GM23338 (cell line): ENCODE data around the gene HLA-B. TPM values are rescaled to one million over a fixed set of nuclear protein-coding genes. Genes with fewer than 3 reads are reported as not detected.
"Not testable (repeated sequence)": the region's sequence is repeated elsewhere in the genome, so short reads cannot be mapped to it uniquely, and the experiment has no call there.

Source experiments
- ATAC-seq: fragments of 200-7000 bp; cut with Tn5 transposase; 3 replicates; pipeline ENCODE4 v1.9.1; 2020
- DNase-seq: peaks from one replicate; pipeline ENCODE4 v3.0.0-alpha.2; 2015; ENCODE audit warnings: low spot score
- H2AFZ ChIP-seq: fragments of 200-600 bp; sonication (generic); 2 replicates; pipeline ENCODE4 v1.8.0; 2016; ENCODE audit warnings: antibody characterized with exemption, mild to moderate bottlenecking, moderate library complexity
- H3F3A ChIP-seq: fragments of 200-600 bp; sonication (generic); replicated peaks from 2 replicates; pipeline ENCODE4 v1.8.0; 2017; ENCODE audit warnings: antibody characterized with exemption, mixed run types, low read depth
- H3K27ac ChIP-seq: fragments of 200-600 bp; sonication (generic); 2 replicates; pipeline ENCODE4 v1.6.1; 2016; ENCODE audit warnings: low read depth
- H3K27me3 ChIP-seq: fragments of 200-600 bp; sonication (generic); 2 replicates; pipeline ENCODE4 v1.8.0; 2016; ENCODE audit warnings: mild to moderate bottlenecking, mixed run types, moderate library complexity; ENCODE audit not compliant: insufficient read depth
- H3K36me3 ChIP-seq: fragments of 200-600 bp; sonication (generic); 2 replicates; pipeline ENCODE4 v1.8.0; 2016; ENCODE audit warnings: mild to moderate bottlenecking; ENCODE audit not compliant: insufficient read depth
- H3K4me1 ChIP-seq: fragments of 200-600 bp; sonication (generic); 2 replicates; pipeline ENCODE4 v1.8.0; 2016; ENCODE audit warnings: mild to moderate bottlenecking, moderate library complexity; ENCODE audit not compliant: insufficient read depth
- H3K4me2 ChIP-seq: fragments of 200-600 bp; sonication (generic); 2 replicates; pipeline ENCODE4 v1.7.1; 2017; ENCODE audit warnings: mixed run types
- H3K4me3 ChIP-seq: fragments of 200-600 bp; sonication (generic); 2 replicates; pipeline ENCODE4 v1.6.1; 2016; ENCODE audit warnings: mixed run types
- H3K79me2 ChIP-seq: fragments of 200-600 bp; sonication (generic); replicated peaks from 2 replicates; pipeline ENCODE4 v1.8.0; 2017; ENCODE audit warnings: mild to moderate bottlenecking; ENCODE audit not compliant: insufficient read depth
- H3K9me2 ChIP-seq: fragments of 200-600 bp; sonication (generic); 2 replicates; pipeline ENCODE4 v1.8.0; 2017; ENCODE audit not compliant: insufficient read depth
- H4K20me1 ChIP-seq: fragments of 200-600 bp; sonication (generic); replicated peaks from 2 replicates; pipeline ENCODE4 v1.8.0; 2017; ENCODE audit warnings: mild to moderate bottlenecking; ENCODE audit not compliant: insufficient read depth
- H3K27ac Mint-ChIP-seq: 2 replicates; pipeline ENCODE4 v1.8.0; 2020; ENCODE audit warnings: inconsistent platforms, mild to moderate bottlenecking, moderate library complexity, mixed read lengths
- H3K27me3 Mint-ChIP-seq: 3 replicates; pipeline ENCODE4 v1.8.0; 2022; ENCODE audit warnings: low read depth, mild to moderate bottlenecking, moderate library complexity, mixed read lengths, inconsistent platforms; ENCODE audit not compliant: insufficient read depth, poor library complexity
- H3K36me3 Mint-ChIP-seq: 3 replicates; pipeline ENCODE4 v1.8.0; 2021; ENCODE audit warnings: low read depth, mild to moderate bottlenecking, inconsistent platforms, moderate library complexity, mixed read lengths
- H3K4me1 Mint-ChIP-seq: 3 replicates; pipeline ENCODE4 v1.8.0; 2020; ENCODE audit warnings: mild to moderate bottlenecking, inconsistent platforms, mixed read lengths
- H3K4me3 Mint-ChIP-seq: 3 replicates; pipeline ENCODE4 v1.8.0; 2021; ENCODE audit warnings: moderate library complexity, mild to moderate bottlenecking, inconsistent platforms, mixed read lengths
- H3K9me3 Mint-ChIP-seq: 3 replicates; pipeline ENCODE4 v1.8.0; 2020; ENCODE audit warnings: moderate library complexity, mild to moderate bottlenecking, inconsistent platforms, mixed read lengths
- ETS1 ChIP-seq: IDR thresholded peaks from 2 replicates; pipeline ENCODE4 v1.6.1; 2016; ENCODE audit warnings: antibody characterized with exemption
- POLR2AphosphoS5 ChIP-seq: IDR thresholded peaks from 2 replicates; pipeline ENCODE4 v1.6.1; 2016; ENCODE audit warnings: antibody characterized with exemption, low read depth
- ZNF462 ChIP-seq: fragments of 250-450 bp; sonication (Bioruptor Pico); IDR thresholded peaks from 2 replicates; pipeline ENCODE4 v1.5.0; 2020; ENCODE audit warnings: mild to moderate bottlenecking, moderate library complexity
- polyA plus RNA-seq: library from polyadenylated mRNA; unstranded; fragments of >200 nt; fragmentation: Nextera tagmentation; extraction: Ambion mirVana; gene quantifications from 2 replicates; pipeline ENCODE4 v1.2.1, GENCODE V29; 2016
- total RNA-seq: library from RNA; depleted of rRNA; stranded (reverse); fragments of >200 nt; shearing (Covaris generic); gene quantifications from 2 replicates; pipeline ENCODE4 v1.2.3, GENCODE V29; 2014

The HLA-B gene
- total and polyA plus RNA-seq, 2 experiments from 2014 or later, result 44.3 to 86.0 TPM

- TF ChIP-seq ETS1 (no peak), POLR2AphosphoS5 (no peak), ZNF462 (no peak)
Observed at GRCh38 chr6:31397901-31398525, 41.0 kb upstream of the HLA-B start (continued).

- H4K20me1 ChIP-seq, DNase-seq, H3K36me3 ChIP-seq, H3K36me3 Mint-ChIP-seq, H3K27ac Mint-ChIP-seq, H3K4me3 Mint-ChIP-seq, H3K27ac ChIP-seq, ATAC-seq, H3F3A ChIP-seq, H3K79me2 ChIP-seq, H3K4me3 ChIP-seq, H2AFZ ChIP-seq, H3K9me2 ChIP-seq: not testable (repeated sequence)
- H3K27me3 ChIP-seq, result peaks cover 14% of the 10 kb centered on the region
- H3K27me3 Mint-ChIP-seq, result peaks cover 33% of the 10 kb centered on the region
- H3K4me1 Mint-ChIP-seq, result peaks cover 29% of the 10 kb centered on the region
- H3K4me2 ChIP-seq, result 0 out of 2 replicates have a peak overlapping the region, but pooled peaks have one; percentile 50
- H3K4me1 ChIP-seq, result peaks cover 14% of the 10 kb centered on the region
- H3K9me3 Mint-ChIP-seq, result peaks cover 12% of the 10 kb centered on the region; the same call in 2 of the 3 replicates
Observed at GRCh38 chr6:31397153-31397499, 40.1 kb upstream of the HLA-B start.
